Neuronal stem cell (in vitro differentiated cells): ENCODE measurements around the gene MSH3.
"Not testable (repeated sequence)": the region's sequence is repeated elsewhere in the genome, so short reads cannot be mapped to it uniquely, and the experiment has no call there.

ENCODE experiments used
- DNase-seq: peaks from one replicate; pipeline ENCODE4 v3.0.0-alpha.2; 2013; ENCODE audit warnings: low spot score
- H2AFZ ChIP-seq: one replicate; pipeline ENCODE4 v1.6.1; 2013; ENCODE audit warnings: mild to moderate bottlenecking, low read length, inconsistent platforms
- H2AK5ac ChIP-seq: 2 replicates; pipeline ENCODE4 v1.6.1; 2013; ENCODE audit warnings: low read depth, mild to moderate bottlenecking, inconsistent platforms, low read length, moderate library complexity, mixed read lengths
- H2BK120ac ChIP-seq: 2 replicates; pipeline ENCODE4 v1.6.1; 2013; ENCODE audit warnings: low read depth, mild to moderate bottlenecking, inconsistent platforms, low read length, moderate library complexity, mixed read lengths
- H2BK12ac ChIP-seq: one replicate; pipeline ENCODE4 v1.6.1; 2013; ENCODE audit warnings: low read length, inconsistent platforms
- H2BK15ac ChIP-seq: 2 replicates; pipeline ENCODE4 v1.6.1; 2013; ENCODE audit warnings: mild to moderate bottlenecking, low read length, inconsistent platforms, mixed read lengths
- H2BK5ac ChIP-seq: one replicate; pipeline ENCODE4 v1.6.1; 2013; ENCODE audit warnings: inconsistent platforms, mild to moderate bottlenecking, low read length, moderate library complexity
- H3K14ac ChIP-seq: one replicate; pipeline ENCODE4 v1.6.1; 2013; ENCODE audit warnings: low read length, inconsistent platforms
- H3K18ac ChIP-seq: 2 replicates; pipeline ENCODE4 v1.6.1; 2013; ENCODE audit warnings: low read length, inconsistent platforms
- H3K23ac ChIP-seq: 2 replicates; pipeline ENCODE4 v1.6.1; 2013; ENCODE audit warnings: low read depth, mild to moderate bottlenecking, mixed read lengths, low read length, inconsistent platforms; ENCODE audit not compliant: poor library complexity
- H3K27ac ChIP-seq: replicated peaks from 3 replicates; pipeline ENCODE4 v1.5.1; 2013; ENCODE audit warnings: low read length, inconsistent platforms
- H3K27me3 ChIP-seq, 3 experiments: 2 replicates each; pipeline ENCODE4 v1.6.1; 2013; ENCODE audit warnings: low read length in 3 of 3, mild to moderate bottlenecking in 2 of 3, inconsistent platforms in 1 of 3, low read depth in 1 of 3, mixed read lengths in 1 of 3, moderate library complexity in 1 of 3; ENCODE audit not compliant: control insufficient read depth in 3 of 3, insufficient read depth in 3 of 3
- H3K36me3 ChIP-seq, 2 donors: replicated peaks in 1 of 2; 2 replicates each; pipeline ENCODE4 v1.6.1; 2013; ENCODE audit warnings: low read length in 2 of 2; ENCODE audit not compliant: control insufficient read depth in 2 of 2, insufficient read depth in 2 of 2
- H3K4ac ChIP-seq: 2 replicates; pipeline ENCODE4 v1.6.1; 2013; ENCODE audit warnings: inconsistent platforms, mild to moderate bottlenecking, low read length, moderate library complexity
- H3K4me1 ChIP-seq, 2 donors: 1 replicate in 1 of 2; 2 replicates in 1 of 2; pipeline ENCODE4 v1.6.1; 2013; ENCODE audit warnings: low read length in 2 of 2, low read depth in 1 of 2; ENCODE audit not compliant: control insufficient read depth in 2 of 2, insufficient read depth in 1 of 2
- H3K4me2 ChIP-seq: one replicate; pipeline ENCODE4 v1.6.1; 2013; ENCODE audit warnings: mild to moderate bottlenecking, low read length, inconsistent platforms; ENCODE audit not compliant: insufficient read depth, poor library complexity, severe bottlenecking
- H3K4me3 ChIP-seq, 2 donors: 2 replicates each; pipeline ENCODE4 v1.5.1; 2013; ENCODE audit warnings: low read length in 2 of 2, mild to moderate bottlenecking in 2 of 2, inconsistent platforms in 1 of 2, moderate library complexity in 1 of 2
- H3K79me1 ChIP-seq: one replicate; pipeline ENCODE4 v1.6.1; 2013; ENCODE audit warnings: low read depth, mild to moderate bottlenecking, inconsistent platforms, low read length, moderate library complexity
- H3K9ac ChIP-seq: one replicate; pipeline ENCODE4 v1.6.1; 2013; ENCODE audit warnings: mild to moderate bottlenecking, low read depth, low read length, inconsistent platforms; ENCODE audit not compliant: poor library complexity
- H3K9me3 ChIP-seq, 2 donors: replicated peaks in 1 of 2; 2 replicates each; pipeline versions ENCODE3 to v1.6.1; 2013; ENCODE audit warnings: low read length in 2 of 2, mild to moderate bottlenecking in 2 of 2, inconsistent platforms in 1 of 2, low read depth in 1 of 2, mixed read lengths in 1 of 2, moderate library complexity in 1 of 2; ENCODE audit not compliant: control insufficient read depth in 2 of 2, insufficient read depth in 1 of 2
- H4K8ac ChIP-seq: one replicate; pipeline ENCODE4 v1.6.1; 2013; ENCODE audit warnings: low read depth, mild to moderate bottlenecking, inconsistent platforms, low read length, moderate library complexity
- H4K91ac ChIP-seq: one replicate; pipeline ENCODE4 v1.6.1; 2013; ENCODE audit warnings: low read length, low read depth, mild to moderate bottlenecking, inconsistent platforms; ENCODE audit not compliant: poor library complexity
- WGBS, 2 donors: extraction: QIAGEN DNeasy Blood & Tissue Kit; methylation state at CpG; one replicate each; pipeline ENCODE4 v1.1.7; 2013; ENCODE audit warnings: missing lambda C conversion rate in 2 of 2, mixed read lengths in 1 of 2; ENCODE audit not compliant: insufficient read length in 2 of 2, insufficient replicate concordance in 1 of 2; ENCODE audit errors: extremely low coverage in 2 of 2; 5-methylcytosine and 5-hydroxymethylcytosine counted together

The MSH3 gene

GRCh38 chr5:80740488-80740887 is 86.0 kb downstream of the MSH3 start:
- H3K4me1 ChIP-seq, H4K91ac ChIP-seq, H2BK5ac ChIP-seq, H3K79me1 ChIP-seq, H2BK12ac ChIP-seq, DNase-seq, H2AFZ ChIP-seq, H3K4me2 ChIP-seq, H3K18ac ChIP-seq, H3K14ac ChIP-seq, H3K9ac ChIP-seq, H3K27me3 ChIP-seq, H4K8ac ChIP-seq, H3K4ac ChIP-seq, H2BK15ac ChIP-seq, H2AK5ac ChIP-seq, H3K27ac ChIP-seq, H3K4me3 ChIP-seq, H2BK120ac ChIP-seq, H3K23ac ChIP-seq: not testable (repeated sequence)
- peaks cover 0 to 47% of the 10 kb centered on the region in 2 donors for H3K36me3 ChIP-seq
- H3K9me3 ChIP-seq = peaks cover 3 to 18% of the 10 kb centered on the region in 2 donors
- no CpG with 5 or more reads among the region's 12 CpGs for WGBS, 2 donors

GRCh38 chr5:80740999-80741398 is 86.5 kb downstream of the MSH3 start:
- WGBS, 2 donors = no CpG with 5 or more reads among the region's 1 CpG
- peaks cover 2% of the 10 kb centered on the region for H3K79me1 ChIP-seq
- no peak for DNase-seq
- no peak overlapping the region for H3K4me2 ChIP-seq
- peaks cover 0 to 52% of the 10 kb centered on the region in 2 donors for H3K36me3 ChIP-seq
- H3K4me3 ChIP-seq = no peak overlapping the region
- H3K14ac ChIP-seq = no peak overlapping the region
- no peak overlapping the region for H3K23ac ChIP-seq
- no peak overlapping the region for H3K9ac ChIP-seq
- no peak overlapping the region for H2AK5ac ChIP-seq
- no peak overlapping the region for H2BK15ac ChIP-seq
- no peak overlapping the region for H2BK5ac ChIP-seq
- H3K4me1 ChIP-seq = no peaks in the 10 kb centered on the region
- no peak overlapping the region for H2AFZ ChIP-seq
- no peak overlapping the region for H3K4ac ChIP-seq
- H2BK120ac ChIP-seq = no peak overlapping the region
- H3K27ac ChIP-seq = no peak overlapping the region
- H4K8ac ChIP-seq = no peak overlapping the region
- peaks cover 3 to 18% of the 10 kb centered on the region in 2 donors for H3K9me3 ChIP-seq
- no peak overlapping the region for H4K91ac ChIP-seq
- H2BK12ac ChIP-seq = no peak overlapping the region
- no peaks in the 10 kb centered on the region for H3K27me3 ChIP-seq
- H3K18ac ChIP-seq = no peak overlapping the region

- H3K27me3 ChIP-seq = no peaks in the 10 kb centered on the region
- H4K91ac ChIP-seq = no peak overlapping the region
- peaks cover 3 to 18% of the 10 kb centered on the region in 2 donors for H3K9me3 ChIP-seq
- H3K9ac ChIP-seq = no peak overlapping the region
- H3K18ac ChIP-seq = no peak overlapping the region
- H3K4me3 ChIP-seq = no peak overlapping the region
- no peak overlapping the region for H3K4me2 ChIP-seq
- no peak overlapping the region for H3K23ac ChIP-seq
- H2AFZ ChIP-seq = no peak overlapping the region
- H3K36me3 ChIP-seq = peaks cover 2 to 62% of the 10 kb centered on the region in 2 donors
- no peak overlapping the region for H3K4ac ChIP-seq
- no peak overlapping the region for H2BK120ac ChIP-seq
- no peak overlapping the region for H2BK5ac ChIP-seq
- peaks cover 2 to 4% of the 10 kb centered on the region in 2 donors for H3K4me1 ChIP-seq
- no peak overlapping the region for H3K14ac ChIP-seq
- no peak overlapping the region for H4K8ac ChIP-seq
- H2BK12ac ChIP-seq = no peak overlapping the region
- H3K27ac ChIP-seq = no peak overlapping the region
- no peak for DNase-seq
- H2AK5ac ChIP-seq = no peak overlapping the region
- H2BK15ac ChIP-seq = no peak overlapping the region
- H3K79me1 ChIP-seq = peaks cover 2% of the 10 kb centered on the region
- WGBS, 2 donors = no CpG with 5 or more reads among the region's 2 CpGs
These were observed 89.7 kb downstream of the MSH3 start for GRCh38 chr5:80744149-80744548.

GRCh38 chr5:80745490-80745889 is 91.0 kb downstream of the MSH3 start:
- no peak overlapping the region for H3K4ac ChIP-seq
- H3K18ac ChIP-seq = no peak overlapping the region
- no peak for DNase-seq
- no peak overlapping the region for H3K4me3 ChIP-seq
- H3K9me3 ChIP-seq = peaks cover 3 to 18% of the 10 kb centered on the region in 2 donors
- H2AK5ac ChIP-seq = no peak overlapping the region
- H2BK120ac ChIP-seq = no peak overlapping the region
- no peak overlapping the region for H3K4me2 ChIP-seq
- no peak overlapping the region for H4K8ac ChIP-seq
- H3K36me3 ChIP-seq = peaks cover 2 to 67% of the 10 kb centered on the region in 2 donors
- no peak overlapping the region for H2BK12ac ChIP-seq
- H3K23ac ChIP-seq = no peak overlapping the region
- no peak overlapping the region for H3K27ac ChIP-seq
- H4K91ac ChIP-seq = no peak overlapping the region
- H3K9ac ChIP-seq = no peak overlapping the region
- WGBS, 2 donors = no CpG with 5 or more reads among the region's 1 CpG
- no peak overlapping the region for H2BK15ac ChIP-seq
- no peak overlapping the region for H3K14ac ChIP-seq
- H3K79me1 ChIP-seq = peaks cover 2% of the 10 kb centered on the region
- no peaks in the 10 kb centered on the region for H3K27me3 ChIP-seq
- no peak overlapping the region for H2AFZ ChIP-seq
- no peak overlapping the region for H2BK5ac ChIP-seq
- peaks cover 2 to 4% of the 10 kb centered on the region in 2 donors for H3K4me1 ChIP-seq
